Heart right ventricle (tissue), 16 donors: ENCODE results near the gene ZSCAN31. TPM values are rescaled to one million over a fixed set of nuclear protein-coding genes. Genes with fewer than 3 reads are reported as not detected.

Experiments
- ATAC-seq, 8 donors: fragments of 200-7000 bp; cut with Tn5 transposase; one replicate each; pipeline ENCODE4 v1.9.1; 2020; ENCODE audit warnings: mild to moderate bottlenecking in 8 of 8, moderate library complexity in 8 of 8, moderate number of reproducible peaks in 1 of 8
- DNase-seq, 2 donors: peaks; one replicate each; pipeline ENCODE4 v3.0.0-alpha.2; 2020
- H3K27ac ChIP-seq, 10 donors: fragments of 200-600 bp; sonication (generic) in 2 of 10; one replicate each; pipeline versions ENCODE4 v1.5.0 to v1.8.0; 2020 to 2022; ENCODE audit warnings: mild to moderate bottlenecking in 3 of 10
- H3K27me3 ChIP-seq, 7 donors: fragments of 200-600 bp; one replicate each; pipeline ENCODE4 v1.8.0; 2021 to 2022; ENCODE audit warnings: mild to moderate bottlenecking in 2 of 7
- H3K36me3 ChIP-seq, 9 donors: fragments of 200-600 bp; sonication (generic) in 1 of 9; one replicate each; pipeline versions ENCODE4 v1.5.0 to v1.8.0; 2020 to 2022; ENCODE audit warnings: mild to moderate bottlenecking in 2 of 9
- H3K4me1 ChIP-seq, 9 donors: fragments of 200-600 bp; sonication (generic) in 1 of 9; one replicate each; pipeline versions ENCODE4 v1.5.0 to v1.8.0; 2020 to 2022; ENCODE audit warnings: mild to moderate bottlenecking in 4 of 9
- H3K4me3 ChIP-seq, 10 donors: fragments of 200-600 bp; sonication (generic) in 2 of 10; one replicate each; pipeline versions ENCODE4 v1.5.0 to v1.8.0; 2020 to 2022; ENCODE audit warnings: mild to moderate bottlenecking in 7 of 10, moderate library complexity in 2 of 10
- H3K9me3 ChIP-seq, 11 donors: fragments of 200-600 bp in 10 of 11; sonication (generic) in 2 of 11; one replicate each; pipeline versions ENCODE4 v1.5.0 to v1.8.0; 2013 to 2022; ENCODE audit warnings: mild to moderate bottlenecking in 2 of 11, control low read depth in 1 of 11, moderate library complexity in 1 of 11
- CTCF ChIP-seq, 9 donors: fragments of 200-600 bp; sonication (generic) in 2 of 9; IDR thresholded peaks; one replicate each; pipeline versions ENCODE4 v1.5.0 to v1.8.0; 2021 to 2022; ENCODE audit warnings: antibody characterized with exemption in 9 of 9, mild to moderate bottlenecking in 5 of 9, moderate library complexity in 1 of 9
- WGBS, 2 donors: extraction: QIAGEN DNeasy Blood & Tissue Kit; methylation state at CpG; one replicate each; pipeline ENCODE4 v1.1.7; 2013; ENCODE audit warnings: inconsistent platforms in 1 of 2; 5-methylcytosine and 5-hydroxymethylcytosine counted together
- intact Hi-C, 10 donors: fragments of 100-400 bp; cut with DNase I; formaldehyde crosslinking; loops; one replicate each; pipeline versions ENCODE4 v1.11.1 to v1.14.2; 2022
- polyA plus RNA-seq, 2 donors: library from polyadenylated mRNA; stranded (reverse); fragments of 200-250 nt; gene quantifications; one replicate each; pipeline ENCODE4 v1.2.3, GENCODE V29; 2013
- total RNA-seq, 10 donors: library from RNA; stranded (reverse); fragmentation: NEBNext Ultra II Directional in 3 of 10; extraction: Animal tissue kit (Norgen Biotek cat#: 25700) in 3 of 10; gene quantifications; one replicate each; pipeline versions ENCODE4 v1.2.1 to v1.2.4, GENCODE V29; 2021 to 2023
- donor health status: Arrhythmogenic right ventricular cardiomyopathy.
- donor health status: ischemic (EF 13 %, LVEDD 7.1; RV severe dilation, severe dysfunction).
- donor health status: healthy with polysubstance abuse.
- donor health status: DM: no; HTN: yes; CAD: no.
- donor health status: DM: no; HTN: no; CAD: no.
- donor health status: ischemic (EF 25% LVEDD 6.9; RV normal size, moderate dysfunction).
- donor health status: ischemic (EF 25% LVEDD 5.7; RV mildly dilated, moderate dysfunction).
- donor health status: healthy.
- donor health status: DM: yes; HTN: yes; CAD: no.
- donor health status: Ischemic cardiomyopathy.
- donor health status: ischemic (EF 35%, LVEDD 5.7; RV mildly dilated, moderate dysfunction).
- donor health status: nonischemic (EF 11% LVEDD 7.7; RV severe dilation, severe dysfunction).
- donor health status: DM: yes; HTN: yes; CAD: no.
- donor health status: PGD.
- donor health status: ischemic (EF 29% LVEDD 5.4; RV normal size, mild dysfunction).
- donor health status: nonischemic (EF 23%, LVEDD 6.1; RV moderate dilation, normal function).

The ZSCAN31 gene
- total and polyA plus RNA-seq, 12 donors, result 3.3 to 17.4 (median 11.2) TPM

DNA sequence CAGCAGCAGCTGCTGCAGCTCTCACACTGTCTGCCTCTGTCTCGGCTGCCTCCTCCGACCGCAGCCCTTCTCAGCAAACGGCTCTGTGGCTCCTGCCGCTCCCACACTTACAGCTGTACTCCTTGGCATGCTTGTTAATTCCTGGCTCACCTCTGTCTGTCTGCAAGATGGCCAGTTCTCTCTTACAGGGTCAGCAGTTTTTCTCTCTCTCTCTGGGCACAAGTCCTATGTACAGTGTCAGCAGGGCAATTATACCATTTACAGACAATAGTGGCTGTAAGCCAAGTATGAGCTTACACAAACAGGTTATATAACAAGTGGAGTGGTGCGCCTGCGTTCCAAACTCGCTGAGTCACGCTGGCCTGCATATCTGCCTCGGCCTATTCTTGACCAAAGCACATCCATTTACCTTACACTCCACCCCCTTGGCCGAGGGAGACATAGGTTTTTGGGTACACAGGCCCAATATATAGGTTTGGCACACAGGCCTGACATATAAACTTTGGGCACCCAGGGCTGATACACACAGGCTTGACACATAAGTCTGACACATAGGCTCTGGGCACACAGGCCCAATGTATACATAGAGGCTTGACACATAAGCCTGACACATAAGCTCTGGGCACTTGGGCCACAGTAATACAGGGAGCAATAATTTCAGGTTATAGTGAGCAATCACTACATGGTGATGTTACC, 18.2 kb upstream of the ZSCAN31 start:
- ATAC-seq (peak in 7 of 8 donors; percentile 16 to 50 (median 34)), DNase-seq (peak; percentile 41 to 59)
- intact Hi-C loops, result loop anchor here in 8 of 10 donors (2.0 to 10.0 kb wide), 8 partner anchors 87 to 449 kb away; partner anchors contain the start of genes ZSCAN26 (in 3 of the 8), ZSCAN9 (in 3 of the 8), NKAPL (in 1 of the 8) and ZKSCAN4 (in 1 of the 8)
- Histone ChIP-seq H3K27me3 (no peaks in the 10 kb centered on the region), H3K9me3 (no peaks in the 10 kb centered on the region), H3K4me3 (peak overlapping the region in 9 of 10 donors; percentile 5 to 81 (median 42)), H3K27ac (peak overlapping the region in 9 of 10 donors; percentile 74 to 94 (median 84)), H3K36me3 (peaks cover 0 to 2% (median 0%) of the 10 kb centered on the region in 9 donors), H3K4me1 (peaks cover 9 to 48% (median 35%) of the 10 kb centered on the region in 9 donors)
- no peak for TF ChIP-seq CTCF (IDR thresholded peaks at IDR 0.05)
- 58 to 73% methylated on average over 11 of the region's 11 CpGs for WGBS, 2 donors

DNA sequence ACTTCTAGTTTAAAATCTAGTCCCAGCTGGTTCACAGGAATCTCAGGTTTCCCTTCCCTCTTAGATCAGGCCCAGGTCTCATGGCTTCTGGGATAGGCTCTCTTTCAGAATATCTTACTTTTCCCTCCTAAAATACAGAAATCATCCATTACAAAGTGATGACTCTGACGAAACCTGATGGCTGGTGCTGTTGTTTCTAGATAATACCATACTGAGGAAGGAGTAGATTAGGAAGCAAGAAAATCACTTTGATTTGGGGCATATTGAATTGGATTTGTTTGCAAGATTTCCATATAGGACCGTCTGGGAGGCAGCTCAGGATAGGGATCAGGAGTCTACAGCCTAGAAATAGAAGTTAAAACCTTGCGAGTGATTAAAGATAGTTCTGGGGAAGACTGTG, 17.4 kb upstream of the ZSCAN31 start:
- intact Hi-C loops, result loop anchor here in 8 of 10 donors (2.0 to 10.0 kb wide), 8 partner anchors 86 to 449 kb away; partner anchors contain the start of genes ZSCAN26 (in 3 of the 8), ZSCAN9 (in 3 of the 8), NKAPL (in 1 of the 8) and ZKSCAN4 (in 1 of the 8)
- no peak for TF ChIP-seq CTCF (IDR thresholded peaks at IDR 0.05)
- Histone ChIP-seq H3K27me3 (no peaks in the 10 kb centered on the region), H3K27ac (peak overlapping the region in 8 of 10 donors; percentile 74 to 94 (median 84)), H3K36me3 (no peaks in the 10 kb centered on the region), H3K9me3 (no peaks in the 10 kb centered on the region), H3K4me1 (peaks cover 9 to 49% (median 35%) of the 10 kb centered on the region in 9 donors), H3K4me3 (peak overlapping the region in 9 of 10 donors; percentile 5 to 81 (median 42))
- no peak for ATAC-seq
- no peak for DNase-seq
- WGBS, 2 donors, result 69 to 86% methylated on average over 3 of the region's 3 CpGs

- no peaks in the 10 kb centered on the region for H3K9me3 ChIP-seq
- no peak for ATAC-seq
- H3K27ac ChIP-seq, result peak overlapping the region in 5 of 10 donors; percentile 35 to 90 (median 73)
- H3K4me1 ChIP-seq, result peaks cover 9 to 46% (median 34%) of the 10 kb centered on the region in 9 donors
- WGBS, 2 donors, result 55 to 71% methylated on average over 2 of the region's 2 CpGs
- H3K27me3 ChIP-seq, result no peaks in the 10 kb centered on the region
- H3K36me3 ChIP-seq, result no peaks in the 10 kb centered on the region
- no peak for TF ChIP-seq CTCF (IDR thresholded peaks at IDR 0.05)
- intact Hi-C loops, result loop anchor here in 8 of 10 donors (2.0 to 10.0 kb wide), 8 partner anchors 15 to 447 kb away; partner anchors contain the start of genes ZSCAN26 (in 3 of the 8), ZSCAN9 (in 3 of the 8), NKAPL (in 1 of the 8) and ZKSCAN4 (in 1 of the 8)
- no peak for DNase-seq
- H3K4me3 ChIP-seq, result peak overlapping the region in 6 of 10 donors; percentile 61 to 88 (median 80)
Measured at GRCh38 chr6:28351493-28351925, 15.6 kb upstream of the ZSCAN31 start.

- peak overlapping the region in 5 of 10 donors; percentile 35 to 90 (median 73) for H3K27ac ChIP-seq
- no peak for DNase-seq
- no peaks in the 10 kb centered on the region for H3K36me3 ChIP-seq
- peak overlapping the region in 8 of 10 donors; percentile 61 to 88 (median 78) for H3K4me3 ChIP-seq
- peaks cover 6 to 43% (median 30%) of the 10 kb centered on the region in 9 donors for H3K4me1 ChIP-seq
- H3K9me3 ChIP-seq, result no peaks in the 10 kb centered on the region
- no peak for TF ChIP-seq CTCF (IDR thresholded peaks at IDR 0.05)
- H3K27me3 ChIP-seq, result no peaks in the 10 kb centered on the region
- intact Hi-C loops, result loop anchor here in 8 of 10 donors (2.0 to 10.0 kb wide), 8 partner anchors 14 to 446 kb away; partner anchors contain the start of genes ZSCAN26 (in 3 of the 8), ZSCAN9 (in 3 of the 8), NKAPL (in 1 of the 8) and ZKSCAN4 (in 1 of the 8)
- 56 to 70% methylated on average over 2 of the region's 2 CpGs for WGBS, 2 donors
- no peak for ATAC-seq
Measured at GRCh38 chr6:28351087-28351486, 15.1 kb upstream of the ZSCAN31 start.
